ENCODE measurements around the gene NFATC2.

- TF ChIP-seq CTCF (IDR thresholded peaks at IDR 0.05) (no peak), POLR2A (IDR thresholded peaks at IDR 0.05) (no peak)
Measured at GRCh38 chr20:51356871-51357270, 185.6 kb downstream of the NFATC2 start.

Measured in Peyer's patch (tissue), 4 donors.